K562 (cell line): Measurements from ENCODE around the gene RGS9. TPM values are rescaled to one million over a fixed set of nuclear protein-coding genes. Genes with fewer than 3 reads are reported as not detected.

ENCODE experiments used
- ATF1 ChIP-seq, 2 experiments: fragments of 450-650 bp in 1 of 2; IDR thresholded peaks; 2 replicates each; pipeline ENCODE4 v1.6.1; 2016; ENCODE audit warnings: missing compliant biosample characterization in 1 of 2, missing genetic modification characterization in 1 of 2
- DNMT1 ChIP-seq: fragments of 450-650 bp; IDR thresholded peaks from 2 replicates; pipeline ENCODE4 v1.6.1; 2016; ENCODE audit warnings: antibody characterized with exemption, mild to moderate bottlenecking
- FOXM1 ChIP-seq, 2 experiments: fragments of 450-650 bp in 1 of 2; sonication (generic) in 1 of 2; formaldehyde crosslinking in 1 of 2; IDR thresholded peaks; 2 replicates each; pipeline versions ENCODE4 v1.6.1 to v1.9.0; 2017 to 2022; ENCODE audit warnings: low read depth in 2 of 2, mild to moderate bottlenecking in 2 of 2, missing genetic modification reagents in 1 of 2, moderate library complexity in 1 of 2
- IFI16 ChIP-seq: fragments of 250-450 bp; sonication (Bioruptor Pico); IDR thresholded peaks from 2 replicates; pipeline ENCODE4 v2.1.2; 2022; ENCODE audit warnings: mild to moderate bottlenecking, inconsistent platforms
- JUN ChIP-seq, 2 experiments: sonication (generic) in 1 of 2; formaldehyde crosslinking in 1 of 2; IDR thresholded peaks; 2 replicates each; pipeline versions ENCODE4 v1.6.1 to v1.8.0; 2012 to 2022; ENCODE audit warnings: borderline replicate concordance in 2 of 2, mild to moderate bottlenecking in 2 of 2, improper control_type of control experiment in 1 of 2, low read depth in 1 of 2, low read length in 1 of 2, missing genetic modification reagents in 1 of 2
- KAT2B ChIP-seq: IDR thresholded peaks from one replicate; pipeline ENCODE4 v1.6.1; 2012; ENCODE audit warnings: low read depth, mild to moderate bottlenecking, control low read depth, inconsistent platforms, low read length, moderate library complexity
- KLF1 ChIP-seq: fragments of 450-650 bp; IDR thresholded peaks from 2 replicates; pipeline ENCODE4 v1.6.1; 2016; ENCODE audit warnings: missing genetic modification characterization, missing compliant biosample characterization
- LEF1 ChIP-seq: fragments of 450-650 bp; IDR thresholded peaks from 2 replicates; pipeline ENCODE4 v1.6.1; 2016; ENCODE audit warnings: mild to moderate bottlenecking
- NCOA2 ChIP-seq, 2 experiments: fragments of 450-650 bp; IDR thresholded peaks; 2 replicates each; pipeline ENCODE4 v1.6.1; 2018; ENCODE audit warnings: mild to moderate bottlenecking in 2 of 2, moderate library complexity in 1 of 2; ENCODE audit not compliant: partially characterized antibody in 2 of 2
- POLR2G ChIP-seq: fragments of 200-400 bp; formaldehyde crosslinking; IDR thresholded peaks from 2 replicates; pipeline ENCODE4 v1.6.1; 2017; ENCODE audit warnings: low read depth, mild to moderate bottlenecking, antibody characterized with exemption, low read length, moderate library complexity
- RFX5 ChIP-seq: IDR thresholded peaks from 2 replicates; pipeline ENCODE4 v1.6.1; 2011; ENCODE audit warnings: low read depth, mild to moderate bottlenecking, improper control_type of control experiment, low read length
- SIRT6 ChIP-seq: IDR thresholded peaks from one replicate; pipeline ENCODE4 v1.6.1; 2012; ENCODE audit warnings: low read depth, mild to moderate bottlenecking, control low read depth, inconsistent platforms, low read length, moderate library complexity
- SMARCE1 ChIP-seq: fragments of 450-650 bp; IDR thresholded peaks from 2 replicates; pipeline ENCODE4 v1.7.1; 2016; ENCODE audit warnings: mild to moderate bottlenecking
- SREBF1 ChIP-seq: fragments of 150-350 bp; IDR thresholded peaks from 2 replicates; pipeline ENCODE4 v1.6.1; 2014; ENCODE audit warnings: antibody characterized with exemption, low read depth, low read length, borderline replicate concordance
- SRSF9 ChIP-seq: fragments of 200-400 bp; formaldehyde crosslinking; IDR thresholded peaks from 2 replicates; pipeline ENCODE4 v1.6.1; 2017; ENCODE audit warnings: low read depth, low read length, borderline replicate concordance
- TAF9B ChIP-seq: fragments of 450-650 bp; IDR thresholded peaks from 2 replicates; pipeline ENCODE4 v1.6.1; 2018; ENCODE audit warnings: mild to moderate bottlenecking; ENCODE audit not compliant: partially characterized antibody
- TBP ChIP-seq: optimal IDR thresholded peaks from 2 replicates; pipeline ENCODE3; 2011; ENCODE audit warnings: low read depth, low read length, improper control_type of control experiment
- ZNF121 ChIP-seq: sonication (generic); formaldehyde crosslinking; conservative IDR thresholded peaks from 2 replicates; pipeline ENCODE4 v1.8.0; 2022; ENCODE audit warnings: missing genetic modification reagents
- ZNF274 ChIP-seq: IDR thresholded peaks from 2 replicates; pipeline ENCODE4 v1.6.1; 2011; ENCODE audit warnings: low read depth, mild to moderate bottlenecking, low read length, moderate library complexity, borderline replicate concordance
- ZNF354B ChIP-seq: fragments of 250-450 bp; sonication (Bioruptor Pico); IDR thresholded peaks from 2 replicates; pipeline ENCODE4 v1.4.0; 2020
- ZNF408 ChIP-seq: fragments of 250-450 bp; sonication (Bioruptor Pico); IDR thresholded peaks from 2 replicates; pipeline ENCODE4 v1.4.0; 2020; ENCODE audit warnings: low read depth, mild to moderate bottlenecking, moderate library complexity
- ZNF444 ChIP-seq: fragments of 250-450 bp; sonication (Bioruptor Pico); IDR thresholded peaks from 2 replicates; pipeline ENCODE4 v1.4.0; 2020; ENCODE audit warnings: mild to moderate bottlenecking, moderate library complexity
- ZNF551 ChIP-seq: fragments of 250-450 bp; sonication (Bioruptor Pico); IDR thresholded peaks from 2 replicates; pipeline ENCODE4 v1.5.0; 2021; ENCODE audit warnings: mild to moderate bottlenecking, moderate library complexity
- polyA plus RNA-seq, 8 experiments: library from polyadenylated mRNA; depleted of rRNA in 4 of 8; stranded (reverse) in 5 of 8; unstranded in 3 of 8; fragments of >200 nt; fragmentation: Nextera tagmentation in 2 of 8; fragmentation: Illumina TruSeq in 1 of 8; extraction: Ambion mirVana in 2 of 8; extraction: Trizol in 1 of 8; gene quantifications; 2 replicates each; pipeline versions ENCODE4 v1.2.1 to v1.2.3, GENCODE V29; 2011 to 2014; ENCODE audit warnings: inconsistent platforms in 1 of 8, missing spikeins in 1 of 8
- total RNA-seq, 7 experiments: library from RNA; depleted of rRNA in 6 of 7; stranded (reverse); fragments of >200 nt in 6 of 7; fragmentation: Illumina TruSeq in 2 of 7; extraction: Trizol in 2 of 7; gene quantifications; 2 replicates each; pipeline versions ENCODE4 v1.2.1 to v1.2.3, GENCODE V29; 2011 to 2021; ENCODE audit warnings: low replicate concordance in 1 of 7
- TF ChIP-seq, protein P1 (sequence below), 2 experiments: fragments of 200-800 bp in 1 of 2; sonication (Bioruptor generic) in 1 of 2; sonication (generic) in 1 of 2; formaldehyde crosslinking in 1 of 2; IDR thresholded peaks in 1 of 2; conservative IDR thresholded peaks in 1 of 2; 2 replicates each; pipeline versions ENCODE4 v1.5.0 to v1.6.1; 2016 to 2020; ENCODE audit warnings: missing compliant biosample characterization in 1 of 2, missing genetic modification characterization in 1 of 2, missing genetic modification reagents in 1 of 2
- TF ChIP-seq, protein P2 (sequence below): fragments of 450-650 bp; IDR thresholded peaks from 2 replicates; pipeline ENCODE4 v1.6.1; 2018; ENCODE audit warnings: mild to moderate bottlenecking, low read depth; ENCODE audit not compliant: partially characterized antibody

RGS9 gene
- total and polyA plus RNA-seq, 9 of the 15 experiments (the other 6 are each of a cell fraction or from before 2014, with no cell fraction given) = 0.18 to 1.4 (median 0.55) TPM

DNA sequence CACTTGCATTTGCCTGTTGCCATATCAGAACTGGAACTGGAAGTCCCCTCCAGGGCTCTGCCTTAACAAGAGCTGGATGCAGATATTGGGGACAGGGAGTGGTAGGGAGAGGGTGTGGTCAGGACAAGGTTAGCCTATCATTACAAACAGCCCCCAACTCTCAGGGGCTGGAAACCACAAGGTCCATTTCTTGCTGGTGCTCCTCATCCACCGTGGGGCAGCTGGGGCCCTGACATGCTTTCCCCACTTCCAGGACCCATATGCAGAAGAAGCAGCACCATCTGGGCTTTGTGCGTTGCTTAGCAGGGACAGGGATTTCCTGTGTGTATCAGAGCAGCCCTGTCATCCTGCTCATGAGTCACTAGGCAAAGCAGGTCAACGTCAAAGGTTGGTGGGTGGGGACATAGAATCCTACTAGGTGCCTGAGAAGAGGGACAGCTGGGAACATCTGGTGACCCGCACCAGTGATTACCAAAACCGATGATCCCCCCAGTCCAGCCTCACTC is 26.9 kb downstream of the RGS9 start (continued):
- no peak for TF ChIP-seq ZNF121 (CRISPR knock-in tag)
- TF ChIP-seq NCOA2 (IDR thresholded peaks at IDR 0.05; ENCODE audit: partially characterized antibody in 2 of 2) = no peak
- TF ChIP-seq, protein P1, sequence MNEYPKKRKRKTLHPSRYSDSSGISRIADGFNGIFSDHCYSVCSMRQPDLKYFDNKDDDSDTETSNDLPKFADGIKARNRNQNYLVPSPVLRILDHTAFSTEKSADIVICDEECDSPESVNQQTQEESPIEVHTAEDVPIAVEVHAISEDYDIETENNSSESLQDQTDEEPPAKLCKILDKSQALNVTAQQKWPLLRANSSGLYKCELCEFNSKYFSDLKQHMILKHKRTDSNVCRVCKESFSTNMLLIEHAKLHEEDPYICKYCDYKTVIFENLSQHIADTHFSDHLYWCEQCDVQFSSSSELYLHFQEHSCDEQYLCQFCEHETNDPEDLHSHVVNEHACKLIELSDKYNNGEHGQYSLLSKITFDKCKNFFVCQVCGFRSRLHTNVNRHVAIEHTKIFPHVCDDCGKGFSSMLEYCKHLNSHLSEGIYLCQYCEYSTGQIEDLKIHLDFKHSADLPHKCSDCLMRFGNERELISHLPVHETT (CRISPR knock-in tag; conservative IDR thresholded peaks at IDR 0.05 in 1 of 2, IDR thresholded peaks at IDR 0.05 in 1 of 2) = no peak
- TF ChIP-seq SIRT6 = no peak
- TF ChIP-seq TBP = no peak
- TF ChIP-seq, protein P2, sequence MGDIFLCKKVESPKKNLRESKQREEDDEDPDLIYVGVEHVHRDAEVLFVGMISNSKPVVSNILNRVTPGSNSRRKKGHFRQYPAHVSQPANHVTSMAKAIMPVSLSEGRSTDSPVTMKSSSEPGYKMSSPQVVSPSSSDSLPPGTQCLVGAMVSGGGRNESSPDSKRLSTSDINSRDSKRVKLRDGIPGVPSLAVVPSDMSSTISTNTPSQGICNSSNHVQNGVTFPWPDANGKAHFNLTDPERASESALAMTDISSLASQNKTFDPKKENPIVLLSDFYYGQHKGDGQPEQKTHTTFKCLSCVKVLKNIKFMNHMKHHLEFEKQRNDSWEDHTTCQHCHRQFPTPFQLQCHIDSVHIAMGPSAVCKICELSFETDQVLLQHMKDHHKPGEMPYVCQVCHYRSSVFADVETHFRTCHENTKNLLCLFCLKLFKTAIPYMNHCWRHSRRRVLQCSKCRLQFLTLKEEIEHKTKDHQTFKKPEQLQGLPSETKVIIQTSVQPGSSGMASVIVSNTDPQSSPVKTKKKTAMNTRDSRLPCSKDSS = no peak
- no peak for TF ChIP-seq TAF9B
- no peak for TF ChIP-seq ZNF444 (CRISPR knock-in tag)
- TF ChIP-seq ZNF274 = no peak
- no peak for TF ChIP-seq FOXM1 (IDR thresholded peaks at IDR 0.05; ENCODE audit: low read depth)
- TF ChIP-seq FOXM1 (CRISPR knock-in tag; IDR thresholded peaks at IDR 0.05; ENCODE audit: low read depth) = no peak
- TF ChIP-seq IFI16 = no peak
- 0 out of 2 replicates have a peak, but pooled peaks have one; percentile 34 for TF ChIP-seq SMARCE1
- TF ChIP-seq DNMT1 = no peak
- no peak for TF ChIP-seq SREBF1
- peak; percentile 88 for TF ChIP-seq RFX5
- TF ChIP-seq POLR2G = no peak
- no peak for TF ChIP-seq ZNF551 (CRISPR knock-in tag)
- no peak for TF ChIP-seq SRSF9
- TF ChIP-seq KAT2B = no peak
- no peak for TF ChIP-seq LEF1
- TF ChIP-seq JUN (IDR thresholded peaks at IDR 0.05; ENCODE audit: borderline replicate concordance, low read depth, low read length) = peak; percentile 83
- TF ChIP-seq JUN (CRISPR knock-in tag; IDR thresholded peaks at IDR 0.05; ENCODE audit: borderline replicate concordance) = no peak
- TF ChIP-seq KLF1 = no peak
- TF ChIP-seq ATF1 (CRISPR knock-in tag; IDR thresholded peaks at IDR 0.05) = no peak
- TF ChIP-seq ATF1 (tag; IDR thresholded peaks at IDR 0.05) = peak; percentile 68
- TF ChIP-seq ZNF354B (CRISPR knock-in tag) = no peak
- TF ChIP-seq ZNF408 = no peak
